ENCODE data around the gene CD36. TPM values are rescaled to one million over a fixed set of nuclear protein-coding genes. Genes with fewer than 3 reads are reported as not detected.

Gene CD36
- total and polyA plus RNA-seq, 2 experiments from 2014 or later = 0.40 to 1.8 TPM

DNA sequence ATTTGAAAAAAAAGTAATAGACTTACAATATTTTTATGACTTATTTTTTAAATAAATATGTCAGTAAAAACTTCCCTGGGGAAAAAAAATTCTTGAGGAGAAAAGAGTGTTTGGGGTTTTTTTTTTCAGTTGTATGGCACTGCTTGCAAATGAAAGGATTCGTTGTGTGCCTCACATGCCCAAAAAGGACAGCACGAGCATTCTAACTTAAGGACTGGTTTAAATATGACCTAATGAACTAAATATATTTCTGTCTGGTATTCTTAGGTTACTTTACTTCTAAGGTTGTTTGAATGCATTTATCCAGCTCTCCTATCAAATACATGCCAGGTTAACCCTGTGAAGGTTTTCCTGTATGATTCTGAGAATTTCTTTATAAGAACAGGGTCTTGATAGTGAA, 988 bp upstream of the CD36 start (continued):
- TF ChIP-seq, protein P1, sequence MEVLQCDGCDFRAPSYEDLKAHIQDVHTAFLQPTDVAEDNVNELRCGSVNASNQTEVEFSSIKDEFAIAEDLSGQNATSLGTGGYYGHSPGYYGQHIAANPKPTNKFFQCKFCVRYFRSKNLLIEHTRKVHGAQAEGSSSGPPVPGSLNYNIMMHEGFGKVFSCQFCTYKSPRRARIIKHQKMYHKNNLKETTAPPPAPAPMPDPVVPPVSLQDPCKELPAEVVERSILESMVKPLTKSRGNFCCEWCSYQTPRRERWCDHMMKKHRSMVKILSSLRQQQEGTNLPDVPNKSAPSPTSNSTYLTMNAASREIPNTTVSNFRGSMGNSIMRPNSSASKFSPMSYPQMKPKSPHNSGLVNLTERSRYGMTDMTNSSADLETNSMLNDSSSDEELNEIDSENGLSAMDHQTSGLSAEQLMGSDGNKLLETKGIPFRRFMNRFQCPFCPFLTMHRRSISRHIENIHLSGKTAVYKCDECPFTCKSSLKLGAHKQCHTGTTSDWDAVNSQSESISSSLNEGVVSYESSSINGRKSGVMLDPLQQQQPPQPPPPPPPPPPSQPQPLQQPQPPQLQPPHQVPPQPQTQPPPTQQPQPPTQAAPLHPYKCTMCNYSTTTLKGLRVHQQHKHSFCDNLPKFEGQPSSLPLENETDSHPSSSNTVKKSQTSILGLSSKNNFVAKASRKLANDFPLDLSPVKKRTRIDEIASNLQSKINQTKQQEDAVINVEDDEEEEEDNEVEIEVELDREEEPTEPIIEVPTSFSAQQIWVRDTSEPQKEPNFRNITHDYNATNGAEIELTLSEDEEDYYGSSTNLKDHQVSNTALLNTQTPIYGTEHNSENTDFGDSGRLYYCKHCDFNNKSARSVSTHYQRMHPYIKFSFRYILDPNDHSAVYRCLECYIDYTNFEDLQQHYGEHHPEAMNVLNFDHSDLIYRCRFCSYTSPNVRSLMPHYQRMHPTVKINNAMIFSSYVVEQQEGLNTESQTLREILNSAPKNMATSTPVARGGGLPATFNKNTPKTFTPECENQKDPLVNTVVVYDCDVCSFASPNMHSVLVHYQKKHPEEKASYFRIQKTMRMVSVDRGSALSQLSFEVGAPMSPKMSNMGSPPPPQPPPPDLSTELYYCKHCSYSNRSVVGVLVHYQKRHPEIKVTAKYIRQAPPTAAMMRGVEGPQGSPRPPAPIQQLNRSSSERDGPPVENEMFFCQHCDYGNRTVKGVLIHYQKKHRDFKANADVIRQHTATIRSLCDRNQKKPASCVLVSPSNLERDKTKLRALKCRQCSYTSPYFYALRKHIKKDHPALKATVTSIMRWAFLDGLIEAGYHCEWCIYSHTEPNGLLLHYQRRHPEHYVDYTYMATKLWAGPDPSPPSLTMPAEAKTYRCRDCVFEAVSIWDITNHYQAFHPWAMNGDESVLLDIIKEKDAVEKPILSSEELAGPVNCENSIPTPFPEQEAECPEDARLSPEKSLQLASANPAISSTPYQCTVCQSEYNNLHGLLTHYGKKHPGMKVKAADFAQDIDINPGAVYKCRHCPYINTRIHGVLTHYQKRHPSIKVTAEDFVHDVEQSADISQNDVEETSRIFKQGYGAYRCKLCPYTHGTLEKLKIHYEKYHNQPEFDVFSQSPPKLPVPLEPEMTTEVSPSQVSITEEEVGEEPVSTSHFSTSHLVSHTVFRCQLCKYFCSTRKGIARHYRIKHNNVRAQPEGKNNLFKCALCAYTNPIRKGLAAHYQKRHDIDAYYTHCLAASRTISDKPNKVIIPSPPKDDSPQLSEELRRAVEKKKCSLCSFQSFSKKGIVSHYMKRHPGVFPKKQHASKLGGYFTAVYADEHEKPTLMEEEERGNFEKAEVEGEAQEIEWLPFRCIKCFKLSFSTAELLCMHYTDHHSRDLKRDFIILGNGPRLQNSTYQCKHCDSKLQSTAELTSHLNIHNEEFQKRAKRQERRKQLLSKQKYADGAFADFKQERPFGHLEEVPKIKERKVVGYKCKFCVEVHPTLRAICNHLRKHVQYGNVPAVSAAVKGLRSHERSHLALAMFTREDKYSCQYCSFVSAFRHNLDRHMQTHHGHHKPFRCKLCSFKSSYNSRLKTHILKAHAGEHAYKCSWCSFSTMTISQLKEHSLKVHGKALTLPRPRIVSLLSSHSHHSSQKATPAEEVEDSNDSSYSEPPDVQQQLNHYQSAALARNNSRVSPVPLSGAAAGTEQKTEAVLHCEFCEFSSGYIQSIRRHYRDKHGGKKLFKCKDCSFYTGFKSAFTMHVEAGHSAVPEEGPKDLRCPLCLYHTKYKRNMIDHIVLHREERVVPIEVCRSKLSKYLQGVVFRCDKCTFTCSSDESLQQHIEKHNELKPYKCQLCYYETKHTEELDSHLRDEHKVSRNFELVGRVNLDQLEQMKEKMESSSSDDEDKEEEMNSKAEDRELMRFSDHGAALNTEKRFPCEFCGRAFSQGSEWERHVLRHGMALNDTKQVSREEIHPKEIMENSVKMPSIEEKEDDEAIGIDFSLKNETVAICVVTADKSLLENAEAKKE (CRISPR knock-in tag; IDR thresholded peaks at IDR 0.05) = no peak
- no peak for TF ChIP-seq ZNF331 (CRISPR knock-in tag; IDR thresholded peaks at IDR 0.05; ENCODE audit: low read depth)

DNA sequence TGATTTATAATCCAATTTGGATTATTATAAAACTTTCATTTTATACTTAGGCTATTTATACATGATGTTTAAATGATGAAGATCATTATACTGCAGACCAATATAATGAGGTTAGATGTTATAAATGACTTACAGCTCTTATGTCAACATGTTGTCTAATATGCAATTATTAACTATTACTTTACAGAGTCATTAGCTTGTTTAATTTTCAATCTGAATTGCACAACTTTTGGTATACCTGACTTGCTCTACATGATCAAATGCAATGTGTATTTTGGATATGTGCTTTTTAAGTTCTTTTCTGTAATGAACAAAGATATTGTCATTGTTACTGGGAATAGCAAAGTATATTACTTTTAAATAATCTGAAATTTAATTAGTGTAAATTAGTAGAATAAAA, 569 bp downstream of the CD36 start:
- H3K79me2 ChIP-seq (replicated peaks; ENCODE audit: insufficient read depth) = no peaks in the 10 kb centered on the region
- no peak for TF ChIP-seq POLR2AphosphoS5 (IDR thresholded peaks at IDR 0.05; ENCODE audit: low read depth)
- TF ChIP-seq, protein P1 (CRISPR knock-in tag; IDR thresholded peaks at IDR 0.05) = no peak
- TF ChIP-seq CREB1 (CRISPR knock-in tag; IDR thresholded peaks at IDR 0.05; ENCODE audit: low read depth) = no peak
- TF ChIP-seq, protein P2, sequence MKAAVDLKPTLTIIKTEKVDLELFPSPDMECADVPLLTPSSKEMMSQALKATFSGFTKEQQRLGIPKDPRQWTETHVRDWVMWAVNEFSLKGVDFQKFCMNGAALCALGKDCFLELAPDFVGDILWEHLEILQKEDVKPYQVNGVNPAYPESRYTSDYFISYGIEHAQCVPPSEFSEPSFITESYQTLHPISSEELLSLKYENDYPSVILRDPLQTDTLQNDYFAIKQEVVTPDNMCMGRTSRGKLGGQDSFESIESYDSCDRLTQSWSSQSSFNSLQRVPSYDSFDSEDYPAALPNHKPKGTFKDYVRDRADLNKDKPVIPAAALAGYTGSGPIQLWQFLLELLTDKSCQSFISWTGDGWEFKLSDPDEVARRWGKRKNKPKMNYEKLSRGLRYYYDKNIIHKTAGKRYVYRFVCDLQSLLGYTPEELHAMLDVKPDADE (IDR thresholded peaks at IDR 0.05) = no peak
- TF ChIP-seq EZH2 (IDR thresholded peaks at IDR 0.05; ENCODE audit: low read depth, unreplicated experiment) = no peak
- TF ChIP-seq ZNF114 (CRISPR knock-in tag; IDR thresholded peaks at IDR 0.05) = no peak

More for the DNA sequence above, 569 bp downstream of the CD36 start:
- Histone ChIP-seq H3K4me3 (no peak overlapping the region), H3K27me3 (ENCODE audit: insufficient read depth) (no peaks in the 10 kb centered on the region), H2AFZ (no peak overlapping the region), H4K20me1 (replicated peaks; ENCODE audit: insufficient read depth) (no peaks in the 10 kb centered on the region), H3K4me1 (ENCODE audit: insufficient read depth) (peaks cover 7% of the 10 kb centered on the region), H3K4me2 (no peak overlapping the region), H3K27ac (ENCODE audit: low read depth) (no peak overlapping the region), H3K36me3 (ENCODE audit: insufficient read depth) (no peaks in the 10 kb centered on the region), H3F3A (replicated peaks; ENCODE audit: low read depth) (no peaks in the 10 kb centered on the region), H3K9me2 (ENCODE audit: insufficient read depth) (no peaks in the 10 kb centered on the region)
- ATAC-seq (no peak), DNase-seq (ENCODE audit: low spot score) (no peak)
- Mint-ChIP-seq H3K36me3 (ENCODE audit: low read depth) (no peaks in the 10 kb centered on the region), H3K4me3 (no peak overlapping the region), H3K4me1 (peaks cover 6% of the 10 kb centered on the region), H3K27me3 (ENCODE audit: insufficient read depth, low read depth, poor library complexity) (no peaks in the 10 kb centered on the region), H3K27ac (no peak overlapping the region), H3K9me3 (no peaks in the 10 kb centered on the region)
